Activated CD4-positive, CD25-positive, alpha-beta regulatory T cell (primary cell): ENCODE data around the gene CTNNA2.

Experiments used
- DNase-seq, 4 experiments: peaks; one replicate each; lab custom pipeline; 2025; lab: John Stamatoyannopoulos, UW

Gene CTNNA2

GRCh38 chr2:79512442-79513401, at the start of gene CTNNA2:
TSS of gene CTNNA2 (plus strand) at chr2:79513051.
- no peak for DNase-seq

GRCh38 chr2:79487399-79487798, 25.5 kb upstream of the CTNNA2 start:
- no peak for DNase-seq

- DNase-seq, result no peak
These were observed 1.4 kb upstream of the CTNNA2 start for GRCh38 chr2:79511320-79511951.

GRCh38 chr2:79513711-79514110, 860 bp downstream of the CTNNA2 start:
- no peak for DNase-seq

GRCh38 chr2:79529636-79530035, 16.8 kb downstream of the CTNNA2 start:
- DNase-seq, result no peak

GRCh38 chr2:79530443-79530842, 17.6 kb downstream of the CTNNA2 start:
- DNase-seq, result no peak

- no peak for DNase-seq
These were observed 34.7 kb downstream of the CTNNA2 start for GRCh38 chr2:79547568-79547967.

- DNase-seq, result no peak
These were observed 39.8 kb downstream of the CTNNA2 start for GRCh38 chr2:79552653-79553052.

- no peak for DNase-seq
These were observed 42.0 kb downstream of the CTNNA2 start for GRCh38 chr2:79554899-79555298.

GRCh38 chr2:79564065-79564464, 51.2 kb downstream of the CTNNA2 start:
- no peak for DNase-seq

- no peak for DNase-seq
These were observed 56.2 kb downstream of the CTNNA2 start for GRCh38 chr2:79569048-79569447.

- DNase-seq, result no peak
These were observed 61.2 kb downstream of the CTNNA2 start for GRCh38 chr2:79573895-79574674.

- no peak for DNase-seq
These were observed 63.6 kb downstream of the CTNNA2 start for GRCh38 chr2:79576451-79576850.

- DNase-seq, result no peak
These were observed 66.1 kb downstream of the CTNNA2 start for GRCh38 chr2:79578952-79579351.

- DNase-seq, result no peak
These were observed 67.3 kb downstream of the CTNNA2 start for GRCh38 chr2:79580175-79580574.

- no peak for DNase-seq
These were observed 73.0 kb downstream of the CTNNA2 start for GRCh38 chr2:79585701-79586433.

- no peak for DNase-seq
These were observed 78.4 kb downstream of the CTNNA2 start for GRCh38 chr2:79591281-79591680.

GRCh38 chr2:79593237-79593867, 80.5 kb downstream of the CTNNA2 start:
- DNase-seq, result no peak

GRCh38 chr2:79596403-79596802, 83.6 kb downstream of the CTNNA2 start:
- DNase-seq, result no peak

GRCh38 chr2:79604748-79605147, 91.9 kb downstream of the CTNNA2 start:
- DNase-seq, result no peak

- no peak for DNase-seq
These were observed 98.7 kb downstream of the CTNNA2 start for GRCh38 chr2:79611448-79612016.
